MCF 10A (cell line): Measurements from ENCODE around the gene MYO15B. TPM values are rescaled to one million over a fixed set of nuclear protein-coding genes. Genes with fewer than 3 reads are reported as not detected.

Experiments used
- BruUV-seq: library from RNA; stranded (reverse); fragments of 400-500 nt; replicated peaks from 2 replicates; lab custom pipeline; 2021; lab: Mats Ljungman, UMichigan
- CTCF ChIA-PET: fragments of 300-600 bp; sonication (Branson Sonifier 250); formaldehyde crosslinking; extraction: SDS; loops from one replicate; lab custom pipeline; 2021; ENCODE audit warnings: antibody characterized with exemption, inconsistent platforms; lab: Yijun Ruan, JAX
- POLR2A ChIA-PET: fragments of 300-600, 350-650 bp; sonication (Branson Sonifier 250); formaldehyde crosslinking; extraction: SDS; loops from one replicate; lab custom pipeline; 2020; ENCODE audit warnings: antibody characterized with exemption, inconsistent platforms; lab: Yijun Ruan, JAX
- DNase-seq: peaks from one replicate; pipeline ENCODE4 v3.0.0-alpha.2; 2018; ENCODE audit not compliant: unreplicated experiment
- H3K27ac Mint-ChIP-seq: one replicate; pipeline ENCODE4 v1.8.0; 2022; ENCODE audit warnings: mild to moderate bottlenecking, low read depth, mixed read lengths; ENCODE audit not compliant: unreplicated experiment
- H3K27me3 Mint-ChIP-seq: one replicate; pipeline ENCODE4 v1.8.0; 2022; ENCODE audit warnings: mixed read lengths; ENCODE audit not compliant: insufficient read depth, unreplicated experiment
- H3K36me3 Mint-ChIP-seq: one replicate; pipeline ENCODE4 v1.8.0; 2022; ENCODE audit warnings: mild to moderate bottlenecking, moderate library complexity, mixed read lengths; ENCODE audit not compliant: insufficient read depth, unreplicated experiment
- H3K4me1 Mint-ChIP-seq: one replicate; pipeline ENCODE4 v1.8.0; 2022; ENCODE audit warnings: mixed read lengths; ENCODE audit not compliant: insufficient read depth, unreplicated experiment
- H3K4me3 Mint-ChIP-seq: one replicate; pipeline ENCODE4 v1.8.0; 2022; ENCODE audit warnings: mild to moderate bottlenecking, moderate library complexity, mixed read lengths; ENCODE audit not compliant: unreplicated experiment
- H3K9me3 Mint-ChIP-seq: one replicate; pipeline ENCODE4 v1.8.0; 2022; ENCODE audit warnings: mixed read lengths; ENCODE audit not compliant: unreplicated experiment
- intact Hi-C: fragments of 100-400 bp; cut with micrococcal nuclease; formaldehyde crosslinking; loops from 2 replicates; pipeline ENCODE4 v1.14.1; 2022
- total RNA-seq: library from RNA; stranded (reverse); gene quantifications from 2 replicates; pipeline ENCODE4 v1.2.3, GENCODE V29; 2022
- TF ChIP-seq, protein P1 (sequence below): fragments of 200-600 bp; IDR thresholded peaks from one replicate; pipeline ENCODE4 v1.8.0; 2022; ENCODE audit warnings: antibody characterized with exemption, mild to moderate bottlenecking; ENCODE audit not compliant: unreplicated experiment

Gene MYO15B
- total RNA-seq, 1 experiment from 2014 or later: 10.9 TPM

- Mint-ChIP-seq H3K27ac (no peak overlapping the region), H3K36me3 (no peaks in the 10 kb centered on the region), H3K4me3 (no peak overlapping the region), H3K4me1 (no peaks in the 10 kb centered on the region), H3K27me3 (peaks cover 6% of the 10 kb centered on the region), H3K9me3 (no peaks in the 10 kb centered on the region)
- POLR2A ChIA-PET: interaction anchor here (1.6 kb wide), 1 partner anchor 9 kb away, joined by 5 read pairs; no protein-coding TSS in a partner anchor
- intact Hi-C loops: no loop called here
- no peak for DNase-seq
- TF ChIP-seq, protein P1, sequence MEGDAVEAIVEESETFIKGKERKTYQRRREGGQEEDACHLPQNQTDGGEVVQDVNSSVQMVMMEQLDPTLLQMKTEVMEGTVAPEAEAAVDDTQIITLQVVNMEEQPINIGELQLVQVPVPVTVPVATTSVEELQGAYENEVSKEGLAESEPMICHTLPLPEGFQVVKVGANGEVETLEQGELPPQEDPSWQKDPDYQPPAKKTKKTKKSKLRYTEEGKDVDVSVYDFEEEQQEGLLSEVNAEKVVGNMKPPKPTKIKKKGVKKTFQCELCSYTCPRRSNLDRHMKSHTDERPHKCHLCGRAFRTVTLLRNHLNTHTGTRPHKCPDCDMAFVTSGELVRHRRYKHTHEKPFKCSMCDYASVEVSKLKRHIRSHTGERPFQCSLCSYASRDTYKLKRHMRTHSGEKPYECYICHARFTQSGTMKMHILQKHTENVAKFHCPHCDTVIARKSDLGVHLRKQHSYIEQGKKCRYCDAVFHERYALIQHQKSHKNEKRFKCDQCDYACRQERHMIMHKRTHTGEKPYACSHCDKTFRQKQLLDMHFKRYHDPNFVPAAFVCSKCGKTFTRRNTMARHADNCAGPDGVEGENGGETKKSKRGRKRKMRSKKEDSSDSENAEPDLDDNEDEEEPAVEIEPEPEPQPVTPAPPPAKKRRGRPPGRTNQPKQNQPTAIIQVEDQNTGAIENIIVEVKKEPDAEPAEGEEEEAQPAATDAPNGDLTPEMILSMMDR: no peak
- CTCF ChIA-PET: interaction anchor here (0.6 to 2.9 kb wide), 2 partner anchors 16 to 38 kb away, joined by 3 to 25 read pairs; partner anchors contain the start of gene SMIM5
- no TSS peak for BruUV-seq
These were observed 29.6 kb downstream of the MYO15B start for GRCh38 chr17:75617218-75617617.

DNA sequence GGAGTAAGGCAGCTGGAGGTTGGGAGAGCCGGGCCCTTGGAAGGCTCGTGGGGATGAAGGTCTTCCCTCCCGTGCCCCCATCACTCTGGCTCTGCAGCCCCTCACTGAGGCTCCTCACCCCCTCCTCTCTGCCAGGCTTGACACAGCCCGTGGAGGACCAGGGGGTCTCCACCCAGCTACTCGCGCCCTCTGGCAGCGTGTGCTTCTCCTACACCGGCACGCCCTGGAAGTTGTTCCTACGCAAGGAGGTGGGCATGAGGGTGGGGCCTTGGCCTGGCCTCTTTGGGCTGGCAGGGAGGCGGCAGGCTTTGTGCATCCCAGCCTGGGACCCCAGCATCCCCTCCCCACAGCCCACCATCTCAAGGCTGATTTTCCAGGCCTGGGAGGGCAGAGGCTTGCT lies 30.1 kb downstream of the MYO15B start:
- ChIA-PET POLR2A (interaction anchor here (1.6 kb wide), 1 partner anchor 9 kb away, joined by 5 read pairs; no protein-coding TSS in a partner anchor), CTCF (interaction anchor here (2.9 kb wide), 1 partner anchor 16 kb away, joined by 25 read pairs; the partner anchor contains the start of gene SMIM5)
- Mint-ChIP-seq H3K4me1 (no peaks in the 10 kb centered on the region), H3K27me3 (peaks cover 10% of the 10 kb centered on the region), H3K9me3 (no peaks in the 10 kb centered on the region), H3K27ac (no peak overlapping the region), H3K4me3 (no peak overlapping the region), H3K36me3 (no peaks in the 10 kb centered on the region)
- BruUV-seq: no TSS peak
- intact Hi-C loops: no loop called here
- no peak for DNase-seq
- TF ChIP-seq, protein P1: no peak

DNA sequence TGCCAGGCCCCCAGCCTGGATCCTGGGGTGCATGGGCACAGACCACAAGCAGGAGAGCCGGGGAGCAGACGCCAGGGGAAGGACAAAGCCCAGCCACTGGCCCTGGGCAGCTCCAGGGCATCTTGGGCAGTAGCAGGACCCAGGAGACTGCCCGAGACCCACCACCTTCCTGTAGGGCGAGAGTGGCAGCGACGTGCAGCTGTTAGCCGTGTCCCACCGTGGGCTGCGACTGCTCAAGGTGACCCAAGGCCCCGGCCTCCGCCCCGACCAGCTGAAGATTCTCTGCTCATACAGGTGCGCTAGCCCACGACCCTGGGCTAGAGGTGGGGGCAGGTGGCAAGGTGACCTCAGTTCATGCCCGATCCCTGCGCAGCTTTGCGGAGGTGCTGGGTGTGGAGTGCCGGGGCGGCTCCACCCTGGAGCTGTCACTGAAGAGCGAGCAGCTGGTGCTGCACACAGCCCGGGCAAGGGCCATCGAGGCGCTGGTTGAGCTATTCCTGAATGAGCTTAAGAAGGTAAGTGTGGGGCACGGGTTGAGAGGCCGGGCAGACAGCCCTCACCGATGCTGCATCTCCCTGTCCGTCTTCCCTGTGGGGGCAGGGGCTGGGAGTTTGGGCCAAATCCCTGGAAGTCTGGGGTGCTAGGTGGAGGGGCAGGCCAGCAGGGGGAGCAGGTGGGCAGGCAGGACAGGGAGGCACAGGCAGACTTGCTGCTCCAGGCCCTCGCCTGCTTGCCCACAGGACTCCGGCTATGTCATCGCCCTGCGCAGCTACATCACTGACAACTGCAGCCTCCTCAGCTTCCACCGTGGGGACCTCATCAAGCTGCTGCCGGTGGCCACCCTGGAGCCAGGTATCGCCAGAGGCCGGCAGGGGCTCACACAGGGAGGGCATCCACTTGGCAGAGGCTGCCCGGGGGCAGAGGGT lies 32.2 kb downstream of the MYO15B start:
- BruUV-seq: no TSS peak
- Mint-ChIP-seq H3K9me3 (no peaks in the 10 kb centered on the region), H3K4me3 (no peak overlapping the region), H3K27me3 (peaks cover 17% of the 10 kb centered on the region), H3K36me3 (no peaks in the 10 kb centered on the region), H3K27ac (peak overlapping the region; percentile 42), H3K4me1 (no peaks in the 10 kb centered on the region)
- ChIA-PET CTCF (interaction anchor here (0.5 to 3.4 kb wide), 7 partner anchors 10 to 73 kb away, joined by 3 to 24 read pairs (median 4); partner anchors contain the start of gene SMIM5), POLR2A (interaction anchor here (0.6 to 2.6 kb wide), 4 partner anchors 14 to 391 kb away, joined by 3 to 13 read pairs (median 3); partner anchors contain the start of gene SMIM5)
- peak; percentile 33 for DNase-seq
- TF ChIP-seq, protein P1: peak; percentile 34
- intact Hi-C loops: no loop called here

- TF ChIP-seq, protein P1: no peak
- BruUV-seq: no TSS peak
These were observed 33.9 kb downstream of the MYO15B start for GRCh38 chr17:75621489-75621888.

More at GRCh38 chr17:75621489-75621888, 33.9 kb downstream of the MYO15B start:
- no peaks in the 10 kb centered on the region for H3K36me3 Mint-ChIP-seq
- H3K9me3 Mint-ChIP-seq: no peaks in the 10 kb centered on the region
- ChIA-PET CTCF (interaction anchor here (1.0 to 3.4 kb wide), 5 partner anchors 11 to 129 kb away, joined by 3 to 24 read pairs (median 6); partner anchors contain the start of gene SMIM5), POLR2A (interaction anchor here (0.5 to 2.6 kb wide), 4 partner anchors 8 to 629 kb away, joined by 3 to 13 read pairs (median 4); partner anchors contain the start of gene SMIM5)
- no peaks in the 10 kb centered on the region for H3K4me1 Mint-ChIP-seq
- no peak overlapping the region for H3K4me3 Mint-ChIP-seq
- DNase-seq: no peak
- H3K27me3 Mint-ChIP-seq: peaks cover 17% of the 10 kb centered on the region
- H3K27ac Mint-ChIP-seq: no peak overlapping the region
- intact Hi-C loops: no loop called here
